Body of pancreas (tissue), 4 donors: ENCODE results near the gene INCENP.

Experiments used
- POLR2A ChIP-seq, 3 donors: fragments of 450-650 bp; IDR thresholded peaks; one replicate each; pipeline ENCODE4 v1.6.1; 2016; ENCODE audit warnings: antibody characterized with exemption in 3 of 3, mild to moderate bottlenecking in 2 of 3
- TF ChIP-seq, protein P1 (sequence below), 7 experiments: fragments of 450-650 bp in 4 of 7; fragments of 200-600 bp in 3 of 7; sonication (generic) in 3 of 7; IDR thresholded peaks; one replicate each; pipeline ENCODE4 v1.5.1; 2016 to 2019; ENCODE audit warnings: antibody characterized with exemption in 7 of 7

DNA sequence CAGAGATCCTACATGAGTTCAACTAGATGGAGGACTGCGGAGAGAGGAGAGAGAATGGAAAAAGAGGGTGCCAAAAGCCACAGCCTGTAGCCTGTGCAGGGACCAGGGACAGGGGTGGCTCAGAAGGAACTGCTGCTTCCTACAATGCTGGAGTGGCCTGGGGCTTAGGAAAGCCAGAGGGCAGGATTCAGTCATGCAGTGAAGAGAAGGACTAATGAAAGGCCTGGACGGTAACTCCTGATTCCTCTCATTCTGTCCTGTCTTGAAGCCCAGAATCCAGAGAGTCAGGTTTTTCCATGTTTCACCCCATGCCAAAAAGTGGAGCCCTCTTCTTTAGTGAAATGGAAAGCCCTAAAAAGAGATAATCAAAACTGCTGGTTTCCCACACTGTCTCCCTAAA is 48.4 kb upstream of the INCENP start:
- TF ChIP-seq, protein P1, sequence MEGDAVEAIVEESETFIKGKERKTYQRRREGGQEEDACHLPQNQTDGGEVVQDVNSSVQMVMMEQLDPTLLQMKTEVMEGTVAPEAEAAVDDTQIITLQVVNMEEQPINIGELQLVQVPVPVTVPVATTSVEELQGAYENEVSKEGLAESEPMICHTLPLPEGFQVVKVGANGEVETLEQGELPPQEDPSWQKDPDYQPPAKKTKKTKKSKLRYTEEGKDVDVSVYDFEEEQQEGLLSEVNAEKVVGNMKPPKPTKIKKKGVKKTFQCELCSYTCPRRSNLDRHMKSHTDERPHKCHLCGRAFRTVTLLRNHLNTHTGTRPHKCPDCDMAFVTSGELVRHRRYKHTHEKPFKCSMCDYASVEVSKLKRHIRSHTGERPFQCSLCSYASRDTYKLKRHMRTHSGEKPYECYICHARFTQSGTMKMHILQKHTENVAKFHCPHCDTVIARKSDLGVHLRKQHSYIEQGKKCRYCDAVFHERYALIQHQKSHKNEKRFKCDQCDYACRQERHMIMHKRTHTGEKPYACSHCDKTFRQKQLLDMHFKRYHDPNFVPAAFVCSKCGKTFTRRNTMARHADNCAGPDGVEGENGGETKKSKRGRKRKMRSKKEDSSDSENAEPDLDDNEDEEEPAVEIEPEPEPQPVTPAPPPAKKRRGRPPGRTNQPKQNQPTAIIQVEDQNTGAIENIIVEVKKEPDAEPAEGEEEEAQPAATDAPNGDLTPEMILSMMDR (IDR thresholded peaks at IDR 0.05), result no peak
- no peak for TF ChIP-seq POLR2A (IDR thresholded peaks at IDR 0.05)
